HG03159 (cell line): ENCODE results near the gene TMTC1.

ENCODE experiments used
- ATAC-seq: cut with Tn5 transposase; IDR thresholded peaks from one replicate; pipeline ENCODE4 v1.9.1; 2021; ENCODE audit warnings: mild to moderate bottlenecking, moderate library complexity; ENCODE audit not compliant: unreplicated experiment

The TMTC1 gene

GRCh38 chr12:29547151-29547632 lies 236.6 kb downstream of the TMTC1 start:
- ATAC-seq, result no peak

DNA sequence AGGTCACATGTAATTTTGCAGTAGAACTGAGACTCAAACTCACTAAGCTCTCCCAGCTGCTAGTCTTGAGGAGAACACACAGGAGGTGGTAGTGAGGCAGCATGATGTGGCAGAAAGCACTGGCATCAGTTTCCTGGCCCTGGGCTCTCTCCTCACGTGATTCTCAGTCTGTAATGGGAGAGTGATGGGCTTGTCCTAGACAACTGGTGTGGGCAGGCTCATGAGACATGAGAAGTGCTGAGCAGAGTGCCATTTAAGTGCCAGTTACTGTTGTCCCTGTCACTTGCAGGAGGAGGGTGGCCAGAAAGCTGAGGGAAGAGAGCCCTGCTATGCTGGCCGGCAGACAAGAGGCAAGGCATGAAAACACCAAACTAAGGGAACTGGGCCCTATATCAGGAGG lies 237.7 kb downstream of the TMTC1 start:
- no peak for ATAC-seq

GRCh38 chr12:29545102-29545467 lies 238.7 kb downstream of the TMTC1 start:
- peak; percentile 89 for ATAC-seq

- ATAC-seq, result peak; percentile 37
Observed at GRCh38 chr12:29544428-29545101, 239.2 kb downstream of the TMTC1 start.

DNA sequence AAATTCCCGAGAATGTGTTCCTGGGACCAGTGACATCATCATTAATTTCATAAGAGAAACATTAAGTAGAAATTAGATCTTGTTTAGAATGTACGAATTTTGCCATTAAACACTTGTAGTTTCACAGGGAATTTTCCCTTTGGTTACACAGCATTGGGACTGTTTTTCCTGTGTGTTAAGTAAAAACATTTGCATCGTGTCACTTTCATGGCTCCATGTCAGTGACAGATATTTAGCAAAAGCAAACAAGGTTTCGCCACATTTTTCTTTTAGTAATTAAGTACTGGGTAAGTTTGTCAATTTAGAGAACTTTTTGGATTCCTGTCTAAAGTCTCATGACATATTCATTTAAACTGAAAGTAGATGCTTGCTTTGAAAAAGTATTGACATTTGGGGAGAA lies 240.7 kb downstream of the TMTC1 start:
- no peak for ATAC-seq

DNA sequence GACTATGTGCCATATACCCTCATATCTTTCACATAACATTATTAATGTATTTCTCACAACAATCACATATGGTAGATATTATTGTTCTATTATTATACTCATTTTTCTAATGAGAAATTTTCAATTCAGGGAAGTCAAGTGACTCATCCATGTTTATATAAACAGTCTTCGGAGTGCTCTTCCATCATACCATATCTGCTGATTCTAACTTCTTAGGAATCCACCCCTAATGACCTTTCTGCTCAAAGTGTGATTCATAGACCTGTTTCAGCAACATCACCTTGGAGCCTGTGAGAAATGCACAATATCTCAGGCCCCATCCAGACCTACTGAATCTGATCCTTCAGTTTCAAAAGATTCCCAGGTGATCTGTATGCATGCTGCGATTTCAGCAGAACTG lies 246.4 kb downstream of the TMTC1 start:
- ATAC-seq, result no peak

DNA sequence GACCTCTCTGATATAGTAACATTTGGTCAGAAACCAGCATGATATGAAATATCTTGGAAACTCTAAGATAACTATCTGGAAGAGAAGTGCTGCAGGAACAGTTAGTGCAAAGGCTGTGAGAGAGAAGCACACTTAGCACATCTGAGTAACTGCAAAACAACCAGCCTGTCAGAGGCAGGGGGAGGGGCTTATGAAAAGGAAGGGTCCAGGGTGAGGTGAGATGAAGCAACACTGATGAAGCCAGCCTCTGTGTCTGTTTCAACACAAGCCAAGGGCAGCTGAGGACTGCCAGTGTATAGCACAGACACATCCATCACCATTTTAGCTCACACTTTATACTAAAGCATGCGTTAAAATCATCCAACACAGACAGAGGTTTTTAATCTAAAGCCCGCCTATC lies 248.8 kb downstream of the TMTC1 start:
- no peak for ATAC-seq

GRCh38 chr12:29533815-29534489 lies 249.8 kb downstream of the TMTC1 start:
- no peak for ATAC-seq

DNA sequence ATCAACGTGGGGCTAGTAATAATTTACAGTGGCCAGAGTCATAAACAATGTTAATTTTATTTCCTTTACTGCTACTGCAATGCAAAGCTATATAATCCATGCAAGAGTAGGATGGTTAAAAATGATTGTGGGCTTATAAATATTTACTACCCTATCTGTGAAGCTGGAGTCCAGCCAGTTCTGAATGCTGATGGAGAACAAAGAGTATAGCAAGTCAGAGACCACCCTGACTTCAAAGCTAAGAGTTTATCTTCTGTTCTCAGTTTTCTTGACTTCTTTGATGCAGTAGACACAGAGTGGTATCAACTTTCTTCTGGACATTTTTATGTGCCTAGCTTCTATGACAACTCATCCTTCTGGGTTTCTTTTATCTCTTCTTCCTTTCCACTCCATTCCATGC lies 252.3 kb downstream of the TMTC1 start:
- no peak for ATAC-seq

DNA sequence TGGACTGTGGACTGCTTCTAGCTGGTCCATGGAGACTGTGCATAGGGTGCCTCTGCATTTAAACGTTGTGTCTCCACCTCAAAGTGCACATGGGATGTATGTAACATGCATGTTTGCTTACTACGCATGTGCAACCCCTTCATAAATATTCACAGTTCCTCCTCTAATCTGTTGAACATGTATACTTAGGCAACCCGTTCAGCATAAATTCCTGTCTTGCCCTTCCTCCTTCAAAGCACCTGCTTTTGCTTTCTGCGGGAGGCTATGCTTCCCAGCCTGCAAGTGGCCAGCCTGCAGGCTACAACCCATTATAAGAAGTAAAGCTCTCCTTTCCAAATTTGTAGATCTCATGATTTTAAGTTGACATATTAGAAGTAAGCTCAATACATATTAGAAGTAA lies 253.3 kb downstream of the TMTC1 start:
- no peak for ATAC-seq

DNA sequence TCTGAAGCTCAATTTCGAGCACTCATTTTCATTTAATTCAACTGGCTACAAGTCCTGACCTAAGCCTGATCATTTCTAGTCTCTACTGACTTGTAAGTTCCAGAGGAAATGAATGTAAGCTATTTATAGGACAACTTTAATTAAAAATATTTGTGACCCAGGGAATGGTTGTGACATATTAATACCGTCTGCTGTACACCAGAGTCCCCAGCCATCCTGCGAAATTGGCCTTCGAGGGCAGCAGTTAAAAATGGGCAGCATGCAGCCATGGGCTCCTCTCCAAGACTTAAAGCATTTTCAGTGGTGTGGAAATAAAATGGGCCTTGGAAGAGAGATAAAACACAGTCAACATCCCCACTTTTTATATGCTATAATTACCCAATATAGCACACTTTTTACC lies 255.6 kb downstream of the TMTC1 start:
- no peak for ATAC-seq

GRCh38 chr12:29521951-29522350 lies 261.8 kb downstream of the TMTC1 start:
- no peak for ATAC-seq

DNA sequence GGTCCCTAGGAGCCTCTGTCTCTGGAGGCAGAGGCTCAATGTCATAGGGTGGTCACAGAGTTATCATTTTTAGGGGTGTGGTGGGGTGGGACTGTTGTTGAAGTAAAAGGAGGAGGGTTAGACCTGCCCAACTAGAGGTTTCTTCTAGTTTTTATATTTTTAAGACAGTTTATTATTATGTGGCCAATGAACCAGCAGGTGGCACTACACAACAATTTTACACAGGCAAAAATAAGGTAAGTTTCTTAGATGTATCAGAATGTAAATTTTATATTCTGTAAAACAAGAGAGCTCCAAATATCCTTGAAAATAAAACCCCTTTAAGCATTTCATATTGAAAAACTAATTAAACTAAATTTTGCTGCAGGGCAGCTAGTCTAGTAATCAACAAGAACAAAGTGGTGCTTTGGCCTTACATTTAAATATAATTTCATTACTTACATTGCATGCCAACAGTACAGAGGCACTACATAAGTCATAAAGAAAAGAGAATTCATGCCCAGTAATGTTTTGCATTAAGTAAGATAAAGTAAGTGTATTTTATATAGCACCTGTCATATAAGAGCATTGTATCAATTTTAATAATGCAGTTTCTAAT lies 264.1 kb downstream of the TMTC1 start:
- ATAC-seq, result peak; percentile 61

DNA sequence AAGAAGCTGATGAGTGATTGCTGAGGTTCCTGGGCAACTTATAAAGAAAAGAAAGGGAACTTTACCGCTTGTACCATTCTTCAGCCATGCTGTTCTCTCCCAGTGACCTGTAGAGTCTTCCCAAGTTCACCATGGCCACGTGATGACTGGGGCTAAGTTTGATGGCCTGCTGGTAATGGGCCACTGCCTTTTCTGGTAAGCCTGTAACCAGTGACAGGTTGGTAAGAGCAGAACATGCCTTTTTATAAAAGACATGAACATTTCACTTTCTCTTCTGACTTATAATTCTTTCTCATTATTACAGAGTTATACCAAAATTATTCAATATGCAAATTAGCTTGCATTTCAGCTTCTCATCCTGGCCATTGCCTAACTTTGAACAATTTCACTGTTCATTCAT lies 265.3 kb downstream of the TMTC1 start:
- no peak for ATAC-seq

DNA sequence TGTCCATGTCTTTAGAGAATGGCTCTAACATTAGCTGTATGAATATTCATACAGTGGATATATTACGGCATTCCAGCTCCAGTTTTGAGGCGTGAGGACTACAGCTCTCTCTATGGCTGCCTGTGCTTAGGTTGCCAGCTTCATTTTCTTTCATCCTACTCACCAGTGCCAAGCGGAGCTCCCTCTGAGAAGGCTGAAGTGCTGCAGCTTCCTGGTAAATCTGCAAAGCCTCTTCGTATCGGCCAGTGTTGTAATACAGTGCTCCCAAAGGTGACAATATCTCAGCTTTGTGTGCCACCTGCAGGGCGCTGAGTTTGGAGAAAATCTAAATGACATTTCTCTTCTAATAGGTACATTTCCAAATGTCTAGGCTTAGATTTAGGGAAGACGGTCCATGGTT lies 266.5 kb downstream of the TMTC1 start:
- no peak for ATAC-seq

- no peak for ATAC-seq
Observed at GRCh38 chr12:29516431-29516875, 267.3 kb downstream of the TMTC1 start.

DNA sequence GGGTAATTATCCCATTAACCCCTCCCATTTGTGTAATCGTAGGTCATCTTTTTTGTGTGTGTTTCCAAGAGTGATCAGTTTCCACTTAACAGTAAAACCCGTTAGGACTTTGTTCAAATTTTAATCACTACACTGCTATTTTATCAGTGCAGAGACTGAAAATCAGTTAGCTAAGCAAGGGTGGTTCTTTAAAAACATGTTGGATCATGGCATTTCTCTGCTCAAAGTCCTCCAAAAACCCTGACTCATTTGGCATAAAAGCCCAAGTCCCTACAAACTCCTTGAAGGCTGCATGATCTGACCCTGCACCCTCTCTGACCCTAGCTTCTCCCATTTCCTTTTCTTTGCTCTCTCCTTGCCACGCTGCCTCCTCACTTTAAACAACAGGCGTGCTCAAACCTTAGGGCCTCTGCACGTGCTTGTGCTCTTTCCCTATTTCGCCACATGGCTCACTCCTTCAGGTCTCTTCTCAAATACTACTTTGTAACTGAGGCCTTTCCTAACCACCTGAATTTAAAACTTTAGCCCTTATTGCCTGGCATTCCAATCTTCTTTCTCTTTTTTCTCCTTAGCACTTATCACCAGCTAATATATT lies 273.1 kb downstream of the TMTC1 start:
- no peak for ATAC-seq

DNA sequence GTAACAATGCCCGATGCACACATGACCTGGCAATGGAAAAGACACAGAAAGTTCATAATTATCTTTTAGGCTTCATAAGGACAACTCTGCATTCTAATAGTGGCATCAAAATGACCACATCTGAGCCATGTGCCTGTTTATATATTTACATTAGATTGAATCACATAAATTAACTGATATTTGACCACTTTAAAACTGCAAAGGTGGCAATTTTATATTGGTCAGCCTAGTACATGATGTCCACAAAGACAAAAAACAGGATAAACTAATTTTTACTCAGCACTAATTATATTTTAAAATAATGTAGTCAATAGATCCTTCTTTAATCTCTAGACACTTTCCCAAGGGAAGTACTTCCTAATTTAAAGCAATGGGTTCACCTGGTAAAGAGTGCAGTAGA lies 274.2 kb downstream of the TMTC1 start:
- no peak for ATAC-seq

DNA sequence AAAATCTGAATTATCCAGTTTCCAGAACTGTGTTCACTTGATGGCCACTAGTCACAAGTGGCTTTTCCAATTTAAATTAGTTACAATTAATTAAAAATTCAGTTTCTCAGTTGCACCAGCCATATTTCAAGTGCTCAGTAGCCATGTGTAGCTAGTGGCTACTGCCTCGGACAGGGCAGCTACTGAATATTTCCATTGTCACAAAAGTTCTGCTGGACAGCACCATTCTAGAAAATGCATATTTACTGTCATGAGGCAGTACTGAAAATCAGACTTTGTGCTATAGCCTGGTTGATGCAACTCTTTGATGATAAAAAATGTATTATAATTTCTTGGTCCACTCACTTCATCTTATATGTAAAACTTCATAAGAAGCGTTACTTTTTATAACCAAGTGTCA lies 274.8 kb downstream of the TMTC1 start:
- no peak for ATAC-seq

- no peak for ATAC-seq
Observed at GRCh38 chr12:29505122-29505521, 278.6 kb downstream of the TMTC1 start.

DNA sequence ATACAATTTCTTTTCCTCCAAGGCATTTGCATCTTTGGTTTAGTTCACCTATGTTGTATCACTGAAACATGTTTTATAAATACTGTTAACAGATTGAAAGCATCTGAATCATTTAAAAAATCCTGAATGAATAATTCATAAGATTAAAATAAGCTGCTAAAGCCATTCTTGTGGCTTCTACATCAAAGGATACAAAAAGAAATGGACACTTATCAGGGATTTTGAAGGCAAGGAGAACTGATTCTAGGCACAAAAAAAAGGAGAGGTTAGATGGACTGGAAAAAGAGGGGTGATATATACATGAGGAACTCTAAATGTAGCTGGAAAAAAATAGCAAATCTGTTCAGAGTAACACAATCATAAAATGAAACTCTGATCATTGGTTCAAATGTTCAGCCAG lies 280.5 kb downstream of the TMTC1 start:
- no peak for ATAC-seq

DNA sequence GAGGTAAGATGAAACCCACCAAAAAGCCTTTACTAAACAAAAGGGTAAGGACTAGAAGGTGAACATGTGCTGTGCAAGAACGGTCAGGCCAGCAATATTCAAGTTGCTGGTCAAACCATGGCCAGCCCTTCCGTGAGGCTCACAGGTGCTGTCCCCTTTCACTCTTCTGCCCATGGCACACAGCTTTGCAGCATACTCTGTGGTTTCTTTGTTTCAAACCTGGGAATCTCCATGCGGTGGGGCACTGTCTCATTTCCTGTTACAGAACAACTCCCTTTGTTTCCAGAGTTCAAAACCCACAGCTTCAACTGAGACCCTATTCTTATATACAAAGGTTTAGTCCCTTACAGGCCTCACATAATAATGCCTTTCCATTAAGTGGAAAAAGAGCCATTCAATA lies 284.5 kb downstream of the TMTC1 start:
- ATAC-seq, result no peak
